ENCODE measurements around the gene FAM180A. TPM values are rescaled to one million over a fixed set of nuclear protein-coding genes. Genes with fewer than 3 reads are reported as not detected.

The FAM180A gene
- polyA plus RNA-seq, 1 of the 3 experiments (the other 2 are of a cell fraction): 0.08 TPM

DNA sequence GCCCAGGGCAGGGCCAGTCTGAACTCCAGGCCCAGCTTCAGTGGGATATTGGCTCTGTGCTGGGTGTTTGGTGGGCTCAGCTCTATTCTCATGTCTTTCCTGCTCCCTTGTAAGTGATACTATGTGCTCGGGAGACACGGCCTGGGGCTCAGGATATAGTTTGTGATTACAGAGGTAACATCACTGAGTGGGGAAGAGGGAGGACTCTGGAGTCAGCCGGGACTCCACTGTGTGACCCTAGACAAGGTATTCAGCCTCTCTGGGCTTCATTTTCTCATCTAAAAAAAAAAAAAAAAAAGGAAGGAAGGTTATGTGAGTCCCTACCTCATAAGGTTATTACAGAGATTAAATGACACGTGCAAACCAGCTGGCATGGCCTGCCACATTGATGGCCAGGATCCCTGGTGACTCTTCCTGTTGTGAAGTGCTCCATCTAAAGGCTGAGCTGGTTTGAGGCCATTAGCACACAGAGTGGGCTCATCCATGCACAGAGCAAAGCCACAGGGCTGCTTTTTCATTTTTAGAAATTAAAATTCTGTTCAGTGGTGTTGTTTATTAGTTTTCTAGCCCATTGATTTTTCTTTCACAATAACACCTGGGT, 36.3 kb downstream of the FAM180A start (continued):
- TF ChIP-seq, protein P1, sequence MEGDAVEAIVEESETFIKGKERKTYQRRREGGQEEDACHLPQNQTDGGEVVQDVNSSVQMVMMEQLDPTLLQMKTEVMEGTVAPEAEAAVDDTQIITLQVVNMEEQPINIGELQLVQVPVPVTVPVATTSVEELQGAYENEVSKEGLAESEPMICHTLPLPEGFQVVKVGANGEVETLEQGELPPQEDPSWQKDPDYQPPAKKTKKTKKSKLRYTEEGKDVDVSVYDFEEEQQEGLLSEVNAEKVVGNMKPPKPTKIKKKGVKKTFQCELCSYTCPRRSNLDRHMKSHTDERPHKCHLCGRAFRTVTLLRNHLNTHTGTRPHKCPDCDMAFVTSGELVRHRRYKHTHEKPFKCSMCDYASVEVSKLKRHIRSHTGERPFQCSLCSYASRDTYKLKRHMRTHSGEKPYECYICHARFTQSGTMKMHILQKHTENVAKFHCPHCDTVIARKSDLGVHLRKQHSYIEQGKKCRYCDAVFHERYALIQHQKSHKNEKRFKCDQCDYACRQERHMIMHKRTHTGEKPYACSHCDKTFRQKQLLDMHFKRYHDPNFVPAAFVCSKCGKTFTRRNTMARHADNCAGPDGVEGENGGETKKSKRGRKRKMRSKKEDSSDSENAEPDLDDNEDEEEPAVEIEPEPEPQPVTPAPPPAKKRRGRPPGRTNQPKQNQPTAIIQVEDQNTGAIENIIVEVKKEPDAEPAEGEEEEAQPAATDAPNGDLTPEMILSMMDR (IDR thresholded peaks at IDR 0.05): peak; percentile 29; the same call in 1 of the 2 replicates
- TF ChIP-seq RCOR1 (IDR thresholded peaks at IDR 0.05; ENCODE audit: low read length) (peak; percentile 52; the same call in 1 of the 2 replicates), SIN3A (IDR thresholded peaks at IDR 0.05; ENCODE audit: borderline replicate concordance, low read depth, low read length) (no peak), YY1 (IDR thresholded peaks at IDR 0.05; ENCODE audit: low read depth) (no peak), NRF1 (IDR thresholded peaks at IDR 0.05; ENCODE audit: low read depth, low read length) (no peak), JUND (IDR thresholded peaks at IDR 0.05) (no peak), TEAD4 (IDR thresholded peaks at IDR 0.05; ENCODE audit: borderline replicate concordance, insufficient read depth) (0 out of 2 replicates have a peak, but pooled peaks have one; percentile 7), FOSL2 (IDR thresholded peaks at IDR 0.05; ENCODE audit: borderline replicate concordance, low read depth) (no peak), EP300 (IDR thresholded peaks at IDR 0.05; ENCODE audit: borderline replicate concordance in 1 of 2, low read depth in 1 of 2, low read length in 1 of 2) (no peak; a peak in 1 of 4 replicates), USF1 (IDR thresholded peaks at IDR 0.05; ENCODE audit: borderline replicate concordance, low read depth) (no peak), TCF12 (IDR thresholded peaks at IDR 0.05) (peak; percentile 46; the same call in 1 of the 2 replicates), MXI1 (IDR thresholded peaks at IDR 0.05; ENCODE audit: low read depth, low read length) (peak; percentile 92), ELF1 (IDR thresholded peaks at IDR 0.05) (no peak), RXRA (IDR thresholded peaks at IDR 0.05; ENCODE audit: borderline replicate concordance, low read depth) (no peak), FOXJ3 (CRISPR knock-in tag; IDR thresholded peaks at IDR 0.05) (no peak), GABPA (IDR thresholded peaks at IDR 0.05; ENCODE audit: low read depth) (no peak), NFIC (IDR thresholded peaks at IDR 0.05; ENCODE audit: borderline replicate concordance) (no peak), MAX (IDR thresholded peaks at IDR 0.05; ENCODE audit: low read depth) (peak; percentile 80), RFX5 (IDR thresholded peaks at IDR 0.05; ENCODE audit: low read length) (no peak), SMC3 (IDR thresholded peaks at IDR 0.05; ENCODE audit: low read depth, low read length) (no peak), CHD2 (IDR thresholded peaks at IDR 0.05; ENCODE audit: low read length, partially characterized antibody) (peak; percentile 46)
- TF ChIP-seq, protein P2, sequence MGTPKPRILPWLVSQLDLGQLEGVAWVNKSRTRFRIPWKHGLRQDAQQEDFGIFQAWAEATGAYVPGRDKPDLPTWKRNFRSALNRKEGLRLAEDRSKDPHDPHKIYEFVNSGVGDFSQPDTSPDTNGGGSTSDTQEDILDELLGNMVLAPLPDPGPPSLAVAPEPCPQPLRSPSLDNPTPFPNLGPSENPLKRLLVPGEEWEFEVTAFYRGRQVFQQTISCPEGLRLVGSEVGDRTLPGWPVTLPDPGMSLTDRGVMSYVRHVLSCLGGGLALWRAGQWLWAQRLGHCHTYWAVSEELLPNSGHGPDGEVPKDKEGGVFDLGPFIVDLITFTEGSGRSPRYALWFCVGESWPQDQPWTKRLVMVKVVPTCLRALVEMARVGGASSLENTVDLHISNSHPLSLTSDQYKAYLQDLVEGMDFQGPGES (IDR thresholded peaks at IDR 0.05; ENCODE audit: low read depth, low read length): no peak
- TF ChIP-seq, protein P3, sequence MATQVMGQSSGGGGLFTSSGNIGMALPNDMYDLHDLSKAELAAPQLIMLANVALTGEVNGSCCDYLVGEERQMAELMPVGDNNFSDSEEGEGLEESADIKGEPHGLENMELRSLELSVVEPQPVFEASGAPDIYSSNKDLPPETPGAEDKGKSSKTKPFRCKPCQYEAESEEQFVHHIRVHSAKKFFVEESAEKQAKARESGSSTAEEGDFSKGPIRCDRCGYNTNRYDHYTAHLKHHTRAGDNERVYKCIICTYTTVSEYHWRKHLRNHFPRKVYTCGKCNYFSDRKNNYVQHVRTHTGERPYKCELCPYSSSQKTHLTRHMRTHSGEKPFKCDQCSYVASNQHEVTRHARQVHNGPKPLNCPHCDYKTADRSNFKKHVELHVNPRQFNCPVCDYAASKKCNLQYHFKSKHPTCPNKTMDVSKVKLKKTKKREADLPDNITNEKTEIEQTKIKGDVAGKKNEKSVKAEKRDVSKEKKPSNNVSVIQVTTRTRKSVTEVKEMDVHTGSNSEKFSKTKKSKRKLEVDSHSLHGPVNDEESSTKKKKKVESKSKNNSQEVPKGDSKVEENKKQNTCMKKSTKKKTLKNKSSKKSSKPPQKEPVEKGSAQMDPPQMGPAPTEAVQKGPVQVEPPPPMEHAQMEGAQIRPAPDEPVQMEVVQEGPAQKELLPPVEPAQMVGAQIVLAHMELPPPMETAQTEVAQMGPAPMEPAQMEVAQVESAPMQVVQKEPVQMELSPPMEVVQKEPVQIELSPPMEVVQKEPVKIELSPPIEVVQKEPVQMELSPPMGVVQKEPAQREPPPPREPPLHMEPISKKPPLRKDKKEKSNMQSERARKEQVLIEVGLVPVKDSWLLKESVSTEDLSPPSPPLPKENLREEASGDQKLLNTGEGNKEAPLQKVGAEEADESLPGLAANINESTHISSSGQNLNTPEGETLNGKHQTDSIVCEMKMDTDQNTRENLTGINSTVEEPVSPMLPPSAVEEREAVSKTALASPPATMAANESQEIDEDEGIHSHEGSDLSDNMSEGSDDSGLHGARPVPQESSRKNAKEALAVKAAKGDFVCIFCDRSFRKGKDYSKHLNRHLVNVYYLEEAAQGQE (IDR thresholded peaks at IDR 0.05; ENCODE audit: low read depth, low read length): no peak
- TF ChIP-seq, protein P4, sequence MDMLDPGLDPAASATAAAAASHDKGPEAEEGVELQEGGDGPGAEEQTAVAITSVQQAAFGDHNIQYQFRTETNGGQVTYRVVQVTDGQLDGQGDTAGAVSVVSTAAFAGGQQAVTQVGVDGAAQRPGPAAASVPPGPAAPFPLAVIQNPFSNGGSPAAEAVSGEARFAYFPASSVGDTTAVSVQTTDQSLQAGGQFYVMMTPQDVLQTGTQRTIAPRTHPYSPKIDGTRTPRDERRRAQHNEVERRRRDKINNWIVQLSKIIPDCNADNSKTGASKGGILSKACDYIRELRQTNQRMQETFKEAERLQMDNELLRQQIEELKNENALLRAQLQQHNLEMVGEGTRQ (IDR thresholded peaks at IDR 0.05; ENCODE audit: borderline replicate concordance, low read depth, low read length): no peak
